Non-pigmented ciliary epithelial cell (primary cell): ENCODE results near the gene TRPM5.

Experiments
- DNase-seq: peaks from one replicate; pipeline ENCODE4 v3.0.0-alpha.2; 2010; ENCODE audit warnings: low read depth

The TRPM5 gene

DNA sequence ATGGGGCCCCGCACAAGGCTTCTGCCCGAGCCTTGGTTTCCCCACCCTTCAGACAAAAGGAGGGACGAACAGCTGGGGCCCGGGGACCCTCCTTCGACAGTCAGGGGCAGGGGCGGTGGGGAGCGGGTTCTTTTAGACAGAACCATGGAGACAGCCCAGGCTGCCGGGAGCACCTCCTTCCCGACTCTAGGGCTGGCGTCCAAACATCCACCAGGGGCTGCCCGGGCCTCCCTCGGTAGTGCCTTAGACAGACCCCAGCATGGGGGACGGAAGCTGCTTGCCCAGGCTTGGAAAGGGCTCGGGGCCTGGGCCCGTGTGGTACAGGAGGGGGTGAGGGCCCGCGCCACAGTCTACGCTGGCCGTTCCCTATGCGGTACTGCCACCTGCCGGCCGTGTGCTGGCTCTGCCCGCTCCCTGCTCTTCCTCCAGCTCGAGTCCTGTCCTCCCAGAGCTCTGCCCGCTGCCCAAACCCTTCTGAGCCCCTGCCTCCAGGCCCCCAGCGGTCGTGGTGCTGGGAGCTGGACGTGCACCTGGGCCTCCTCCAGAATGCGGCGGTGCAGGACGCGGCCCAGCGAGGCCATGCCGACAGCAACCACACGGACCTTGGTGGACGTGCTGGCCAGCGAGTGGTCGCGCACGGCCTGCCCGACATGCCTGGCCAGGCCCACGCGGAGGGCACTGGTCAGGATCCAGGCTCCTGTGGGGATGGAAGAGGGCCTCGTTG is 23.6 kb downstream of the TRPM5 start:
- DNase-seq = no peak

DNA sequence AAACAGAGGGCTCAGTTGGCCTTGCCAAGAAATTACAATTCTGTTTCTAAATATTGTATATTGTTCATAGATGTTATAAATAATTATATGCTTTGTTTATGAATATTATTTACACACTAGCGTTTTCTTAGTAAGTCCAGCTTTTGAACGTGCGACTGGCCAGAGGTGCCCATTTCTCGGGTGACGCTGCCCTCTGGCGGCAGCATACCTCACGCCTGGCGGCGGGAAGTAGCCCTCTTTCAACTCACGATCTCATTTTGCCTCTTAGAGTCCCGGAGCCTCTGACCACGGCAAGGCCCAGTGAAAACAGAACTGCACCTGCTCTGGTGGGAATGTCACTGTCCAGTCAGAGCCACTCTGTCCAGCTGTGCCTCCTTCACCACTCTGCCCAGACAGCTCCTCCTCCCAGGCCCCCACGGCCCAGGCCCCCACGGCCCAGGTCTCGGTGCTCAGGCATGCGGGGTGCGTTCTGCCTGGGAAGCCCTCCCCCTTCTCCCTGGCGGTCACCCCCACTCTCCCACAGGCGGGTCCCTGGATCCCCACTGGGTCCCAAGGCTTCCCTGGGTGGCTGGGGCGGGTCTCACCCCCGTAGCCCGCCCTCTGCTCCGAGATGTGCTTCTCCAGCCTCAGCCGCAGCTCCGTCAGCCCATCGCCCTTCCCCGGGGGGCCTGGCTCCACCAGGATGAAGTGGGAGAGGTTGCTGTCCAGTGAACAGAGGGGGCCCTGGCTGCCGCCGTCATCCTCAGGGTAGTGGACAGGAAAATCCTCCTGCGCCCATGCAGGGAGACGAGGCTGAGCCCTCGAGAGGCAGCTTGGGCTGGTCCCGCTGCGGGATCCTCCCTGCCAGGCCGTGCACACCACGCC is 24.4 kb downstream of the TRPM5 start:
- DNase-seq = no peak

DNA sequence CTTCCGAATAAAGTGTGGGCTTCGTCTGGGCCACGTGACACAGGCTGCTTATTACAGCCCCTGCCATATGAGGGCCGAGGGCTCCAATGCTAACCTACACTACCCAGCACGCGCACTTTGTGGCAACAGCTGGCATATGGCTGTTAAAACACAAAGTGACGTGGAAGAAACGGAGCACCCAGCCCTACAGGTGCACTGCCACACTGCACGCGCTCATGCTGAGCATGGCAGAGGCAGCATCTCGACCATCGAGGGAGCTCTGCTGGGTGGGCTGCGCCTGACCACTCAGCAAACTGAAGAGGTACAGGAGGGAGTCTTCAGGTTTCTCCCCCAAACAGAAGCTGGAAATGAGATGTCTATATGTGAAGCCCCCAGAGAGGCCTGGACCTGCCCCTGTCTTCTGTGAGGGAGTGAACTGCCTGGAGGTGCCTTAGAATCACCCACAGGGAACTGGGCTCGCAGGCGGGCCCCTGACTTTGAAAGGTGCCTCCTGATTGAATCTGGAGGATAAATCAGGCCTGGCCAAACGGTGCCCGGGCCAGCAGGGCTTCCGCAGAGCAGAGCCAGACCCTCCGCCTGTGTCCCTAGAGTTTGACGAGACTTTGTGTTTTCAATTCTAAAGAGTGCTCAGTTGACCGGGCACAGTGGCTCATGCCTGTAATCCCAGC is 25.5 kb downstream of the TRPM5 start:
- no peak for DNase-seq

- no peak for DNase-seq
Observed at GRCh38 chr11:2417856-2418692, 26.2 kb downstream of the TRPM5 start.

- DNase-seq = no peak
Observed at GRCh38 chr11:2416765-2417164, 27.5 kb downstream of the TRPM5 start.

DNA sequence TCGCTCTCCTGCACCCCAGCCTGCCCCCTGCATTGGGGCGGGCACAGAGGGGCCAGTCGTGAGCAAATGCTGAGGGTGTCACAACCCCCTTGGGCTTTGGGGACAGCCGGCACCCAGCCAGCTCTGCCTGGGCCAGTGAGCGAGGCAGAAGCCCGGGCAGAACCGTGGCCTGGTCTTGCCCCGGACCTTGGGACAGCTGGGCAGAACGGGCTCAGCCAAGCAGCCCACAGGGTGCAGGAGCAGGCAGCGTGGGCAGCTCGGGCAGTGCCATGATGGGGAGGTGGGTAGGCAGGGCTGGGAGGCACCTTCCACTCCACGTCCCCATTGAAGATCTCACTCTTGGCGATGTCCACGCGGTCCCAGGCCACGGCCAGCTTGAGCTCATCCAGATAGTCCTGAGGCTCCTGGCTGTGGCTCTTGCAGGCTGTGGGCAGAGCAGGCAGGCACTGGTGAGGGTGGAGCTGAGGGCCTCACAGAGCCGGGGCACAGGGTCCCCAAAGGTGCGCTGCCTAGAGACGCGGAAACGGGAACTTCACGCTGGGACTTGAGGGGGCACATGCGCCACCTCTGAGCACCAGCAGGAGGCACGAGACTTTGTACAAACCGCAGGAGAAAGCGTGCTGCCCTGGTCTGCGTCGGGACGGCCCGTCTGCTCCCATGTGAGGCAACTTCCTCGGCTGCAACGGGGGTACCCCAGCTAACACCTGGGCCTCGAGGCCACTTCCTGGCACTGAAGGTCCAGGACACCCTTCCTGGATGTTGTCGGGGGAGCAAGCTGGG is 28.5 kb downstream of the TRPM5 start:
- no peak for DNase-seq

- no peak for DNase-seq
Observed at GRCh38 chr11:2415171-2415570, 29.1 kb downstream of the TRPM5 start.

DNA sequence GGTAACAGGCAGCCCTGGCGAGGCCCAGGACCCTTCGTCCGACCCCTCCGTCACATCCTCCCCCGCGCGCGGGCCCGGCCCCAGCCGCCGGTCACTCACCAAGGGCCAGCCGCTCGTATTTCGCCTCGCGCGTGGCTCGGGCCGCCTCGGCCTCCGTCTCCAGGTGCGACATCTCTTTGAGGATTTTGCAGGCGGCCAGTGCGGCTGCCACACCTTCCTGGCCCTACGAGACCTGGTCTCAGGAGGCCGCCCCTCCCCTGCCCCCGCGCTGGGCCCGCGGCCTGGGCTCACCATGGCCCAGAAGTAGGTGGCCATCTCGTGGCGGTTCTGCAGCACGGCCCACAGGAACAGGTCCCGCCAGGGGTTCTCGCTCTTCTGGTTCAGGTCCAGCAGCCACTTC is 29.7 kb downstream of the TRPM5 start:
- DNase-seq = no peak

GRCh38 chr11:2413742-2414579 is 30.4 kb downstream of the TRPM5 start:
- no peak for DNase-seq

- no peak for DNase-seq
Observed at GRCh38 chr11:2412323-2412722, 32.0 kb downstream of the TRPM5 start.

GRCh38 chr11:2411446-2412305 is 32.6 kb downstream of the TRPM5 start:
- no peak for DNase-seq

DNA sequence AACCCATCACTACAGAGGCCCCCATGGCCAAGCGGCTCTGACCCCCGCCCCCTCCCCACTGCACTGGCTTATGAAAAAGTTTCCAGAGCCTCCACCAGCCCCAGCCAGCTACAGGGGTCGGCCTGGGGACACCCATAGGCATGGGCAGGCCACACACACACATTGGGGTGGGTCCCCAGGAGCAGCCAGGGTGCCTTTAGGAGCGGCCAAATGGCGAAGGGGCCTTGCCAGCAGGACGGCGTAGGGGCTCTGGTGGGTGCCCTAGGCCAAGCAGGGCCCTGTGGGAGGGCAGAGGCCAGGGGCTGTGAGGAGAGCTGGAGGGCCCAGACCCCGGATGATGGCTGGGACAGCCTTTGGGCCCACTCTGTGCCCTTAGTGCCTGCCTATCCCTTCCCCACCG is 33.7 kb downstream of the TRPM5 start:
- DNase-seq = no peak

- DNase-seq = no peak
Observed at GRCh38 chr11:2409611-2410468, 34.5 kb downstream of the TRPM5 start.

- no peak for DNase-seq
Observed at GRCh38 chr11:2409126-2409525, 35.2 kb downstream of the TRPM5 start.

DNA sequence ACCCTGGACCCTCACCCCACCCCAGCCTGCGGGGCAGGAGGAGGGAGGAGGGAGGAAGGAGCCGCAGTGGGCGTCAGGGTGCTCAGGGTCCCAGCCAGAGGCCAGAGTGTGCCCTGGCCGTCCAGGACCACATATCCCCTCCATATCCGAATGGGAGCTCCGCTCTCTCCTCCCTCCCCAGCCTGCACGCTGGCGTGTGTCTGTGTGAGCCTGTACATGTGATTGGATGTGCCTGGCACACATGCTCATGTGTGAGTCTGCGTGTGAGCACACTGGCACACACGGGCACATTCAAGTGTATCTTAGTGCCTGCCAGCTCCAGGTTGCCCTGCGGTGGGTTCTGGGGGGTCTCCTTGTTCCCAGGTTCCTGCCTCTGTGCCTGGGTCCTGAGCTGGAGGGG is 35.6 kb downstream of the TRPM5 start:
- no peak for DNase-seq

DNA sequence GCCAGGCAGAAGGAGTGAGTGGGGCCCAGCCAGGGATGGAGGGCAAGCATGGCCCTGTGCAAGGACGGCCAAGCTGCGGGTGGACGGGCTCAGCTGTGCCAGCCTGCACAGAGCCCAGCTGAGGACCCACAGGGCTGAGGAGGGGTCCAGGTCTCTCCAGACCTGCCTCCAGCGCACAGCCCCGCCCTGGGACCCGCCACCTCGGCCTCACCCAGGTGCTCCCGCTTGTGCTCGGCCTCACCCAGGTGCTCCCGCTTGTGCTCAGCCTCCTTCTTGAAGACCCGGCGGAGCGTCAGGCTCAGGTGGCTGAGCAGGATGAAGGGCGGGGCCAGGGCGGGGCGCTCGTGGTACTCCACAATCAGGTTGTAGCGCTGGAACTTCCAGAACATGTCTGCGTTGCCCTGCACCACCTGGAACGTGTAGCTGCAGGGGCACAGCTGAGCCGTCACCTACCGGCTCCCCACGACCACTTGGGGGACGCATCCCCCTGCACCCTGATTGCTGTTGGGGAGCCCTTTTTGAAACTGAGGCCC is 37.4 kb downstream of the TRPM5 start:
- DNase-seq = no peak

DNA sequence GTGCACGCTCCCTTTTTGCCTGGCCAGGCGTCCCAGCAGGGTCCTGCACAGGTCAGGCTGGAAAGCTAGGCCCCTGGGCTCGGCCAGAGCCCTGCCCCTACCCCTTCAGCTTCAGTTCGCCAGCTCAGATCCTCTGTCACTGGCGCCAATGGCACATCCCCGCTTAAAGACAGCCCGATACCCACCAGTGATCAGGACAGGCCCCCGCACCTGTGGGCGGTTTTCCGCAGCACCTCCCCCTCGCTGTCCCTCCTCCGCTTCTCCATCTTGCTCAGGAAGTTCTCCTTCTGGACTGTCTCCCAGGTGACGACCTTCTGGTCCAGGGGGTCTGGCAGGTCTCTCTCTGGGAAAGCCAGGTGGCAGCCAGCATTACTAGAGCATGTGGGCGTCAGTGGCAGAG is 37.9 kb downstream of the TRPM5 start:
- no peak for DNase-seq

- DNase-seq = no peak
Observed at GRCh38 chr11:2404735-2405196, 39.5 kb downstream of the TRPM5 start.
